Keratinocyte (primary cell): ENCODE results near the gene MERTK. TPM values are rescaled to one million over a fixed set of nuclear protein-coding genes. Genes with fewer than 3 reads are reported as not detected.

ENCODE experiments used
- DNase-seq: peaks from one replicate; pipeline ENCODE4 v3.0.0-alpha.2; 2011; ENCODE audit warnings: low read depth, missing footprints, low spot score
- FAIRE-seq: peaks from 2 replicates; lab custom pipeline; 2011; peaks lifted over from hg19 to GRCh38; lab: Jason Lieb, UNC
- H2AFZ ChIP-seq: 2 replicates; pipeline ENCODE4 v1.6.0; 2012; ENCODE audit warnings: low read length, control low read depth, inconsistent platforms; ENCODE audit not compliant: control insufficient read depth
- H3K27ac ChIP-seq: 2 replicates; pipeline ENCODE4 v1.5.1; 2011; ENCODE audit warnings: low read length; ENCODE audit not compliant: control insufficient read depth, insufficient read depth
- H3K27me3 ChIP-seq: 3 replicates; pipeline ENCODE4 v1.6.0; 2011; ENCODE audit warnings: low read length; ENCODE audit not compliant: control insufficient read depth, insufficient read depth; ENCODE audit errors: extremely low read depth
- H3K36me3 ChIP-seq, 2 experiments: 2 replicates in 1 of 2; 3 replicates in 1 of 2; pipeline ENCODE4 v1.5.1; 2011; ENCODE audit warnings: low read length in 2 of 2, mild to moderate bottlenecking in 1 of 2; ENCODE audit not compliant: control insufficient read depth in 2 of 2, insufficient read depth in 2 of 2; ENCODE audit errors: extremely low read depth in 1 of 2
- H3K4me1 ChIP-seq: 3 replicates; pipeline ENCODE4 v1.5.1; 2011; ENCODE audit warnings: low read length; ENCODE audit not compliant: control insufficient read depth, insufficient read depth; ENCODE audit errors: extremely low read depth
- H3K4me2 ChIP-seq: 3 replicates; pipeline ENCODE4 v1.6.0; 2011; ENCODE audit warnings: low read depth, low read length; ENCODE audit not compliant: control insufficient read depth, insufficient read depth; ENCODE audit errors: extremely low read depth
- H3K4me3 ChIP-seq, 3 experiments: fragments of 200-600 bp in 1 of 3; sonication (generic) in 1 of 3; 2 replicates in 2 of 3; 3 replicates in 1 of 3; pipeline ENCODE4 v1.5.1; 2011 to 2016; ENCODE audit warnings: low read length in 3 of 3, mild to moderate bottlenecking in 3 of 3, control low read depth in 2 of 3, inconsistent platforms in 1 of 3, low read depth in 1 of 3, mixed read lengths in 1 of 3, mixed run types in 1 of 3, moderate library complexity in 1 of 3; ENCODE audit not compliant: control insufficient read depth in 2 of 3, insufficient read depth in 2 of 3; ENCODE audit errors: extremely low read depth in 1 of 3
- H3K79me2 ChIP-seq: 2 replicates; pipeline ENCODE4 v1.6.0; 2012; ENCODE audit warnings: low read length; ENCODE audit not compliant: control insufficient read depth, insufficient read depth
- H3K9ac ChIP-seq: 3 replicates; pipeline ENCODE4 v1.6.0; 2011; ENCODE audit warnings: low read length; ENCODE audit not compliant: control insufficient read depth, insufficient read depth; ENCODE audit errors: extremely low read depth
- H3K9me1 ChIP-seq: 3 replicates; pipeline ENCODE4 v1.6.0; 2011; ENCODE audit warnings: low read length; ENCODE audit not compliant: control insufficient read depth, insufficient read depth; ENCODE audit errors: extremely low read depth
- H3K9me3 ChIP-seq: 2 replicates; pipeline ENCODE4 v1.5.1; 2012; ENCODE audit warnings: low read depth, low read length; ENCODE audit not compliant: control insufficient read depth
- H4K20me1 ChIP-seq: 3 replicates; pipeline ENCODE4 v1.6.0; 2011; ENCODE audit warnings: low read length; ENCODE audit not compliant: control insufficient read depth, insufficient read depth; ENCODE audit errors: extremely low read depth
- CTCF ChIP-seq, 3 experiments: IDR thresholded peaks in 1 of 3; conservative IDR thresholded peaks in 1 of 3; optimal IDR thresholded peaks in 1 of 3; 2 replicates in 2 of 3; 3 replicates in 1 of 3; pipeline versions ENCODE3 to v1.5.1; 2011; ENCODE audit warnings: low read length in 3 of 3, mild to moderate bottlenecking in 3 of 3, moderate library complexity in 2 of 3, control low read depth in 1 of 3, inconsistent platforms in 1 of 3; ENCODE audit not compliant: insufficient read depth in 2 of 3; ENCODE audit errors: extremely low read depth in 1 of 3
- EZH2 ChIP-seq: IDR thresholded peaks from one replicate; pipeline ENCODE4 v1.6.1; 2012; ENCODE audit warnings: inconsistent platforms, mild to moderate bottlenecking, low read length, moderate library complexity
- dilution Hi-C: fragments of 300-500 bp; cut with MboI; formaldehyde crosslinking; loops from one replicate; pipeline ENCODE4 v1.7.0; 2020; ENCODE audit warnings: low sequenced_read_pairs; ENCODE audit not compliant: extremely low pct_ligation_motif_present
- polyA plus RNA-seq, 5 experiments: library from polyadenylated mRNA; depleted of rRNA in 3 of 5; stranded (reverse) in 3 of 5; stranded (forward) in 1 of 5; unstranded in 1 of 5; fragments of >200 nt; gene quantifications; 1 replicate in 1 of 5; 2 replicates in 3 of 5; 3 replicates in 1 of 5; pipeline versions ENCODE4 v1.2.1 to v1.2.3, GENCODE V29; 2011 to 2012; ENCODE audit warnings: missing spikeins in 2 of 5, low read depth in 1 of 5, low replicate concordance in 1 of 5

MERTK gene
- polyA plus RNA-seq, 1 donor (not counting 4 experiments of a cell fraction or from before 2014, with no cell fraction given), result 0.14 TPM

- Histone ChIP-seq H3K9me3 (no peaks in the 10 kb centered on the region), H2AFZ (no peak overlapping the region), H3K4me3 (no peak overlapping the region), H3K9ac (no peak overlapping the region), H3K27ac (no peak overlapping the region), H4K20me1 (no peaks in the 10 kb centered on the region), H3K4me2 (no peak overlapping the region), H3K9me1 (no peaks in the 10 kb centered on the region), H3K36me3 (no peaks in the 10 kb centered on the region), H3K79me2 (no peaks in the 10 kb centered on the region), H3K4me1 (peaks cover 6% of the 10 kb centered on the region), H3K27me3 (peaks cover 31% of the 10 kb centered on the region)
- DNase-seq (no peak), FAIRE-seq (no peak)
- dilution Hi-C loops, result no loop called here
- no peak for TF ChIP-seq CTCF (optimal IDR thresholded peaks at IDR 0.05 in 1 of 3, IDR thresholded peaks at IDR 0.05 in 1 of 3, conservative IDR thresholded peaks at IDR 0.05 in 1 of 3; ENCODE audit: extremely low read depth in 1 of 3, insufficient read depth in 2 of 3, low read length in 3 of 3)
- no peak for TF ChIP-seq EZH2
Observed at GRCh38 chr2:111985514-111985913, 87.1 kb downstream of the MERTK start.

GRCh38 chr2:111986116-111986900, 87.9 kb downstream of the MERTK start:
- no peak overlapping the region for H2AFZ ChIP-seq
- TF ChIP-seq EZH2 (no peak), CTCF (optimal IDR thresholded peaks at IDR 0.05 in 1 of 3, IDR thresholded peaks at IDR 0.05 in 1 of 3, conservative IDR thresholded peaks at IDR 0.05 in 1 of 3; ENCODE audit: extremely low read depth in 1 of 3, insufficient read depth in 2 of 3, low read length in 3 of 3) (no peak)
- H3K9ac ChIP-seq, result no peak overlapping the region
- no peak overlapping the region for H3K4me2 ChIP-seq
- peaks cover 6% of the 10 kb centered on the region for H3K4me1 ChIP-seq
- no peaks in the 10 kb centered on the region for H3K79me2 ChIP-seq
- H3K4me3 ChIP-seq, result no peak overlapping the region
- H3K9me1 ChIP-seq, result no peaks in the 10 kb centered on the region
- peaks cover 31% of the 10 kb centered on the region for H3K27me3 ChIP-seq
- dilution Hi-C loops, result no loop called here
- H4K20me1 ChIP-seq, result no peaks in the 10 kb centered on the region
- no peaks in the 10 kb centered on the region for H3K36me3 ChIP-seq
- H3K27ac ChIP-seq, result no peak overlapping the region
- FAIRE-seq (no peak), DNase-seq (no peak)
- no peaks in the 10 kb centered on the region for H3K9me3 ChIP-seq
